SJSA1 (cell line): ENCODE results near the gene FJX1. TPM values are rescaled to one million over a fixed set of nuclear protein-coding genes. Genes with fewer than 3 reads are reported as not detected.
"Not testable (repeated sequence)": the region's sequence is repeated elsewhere in the genome, so short reads cannot be mapped to it uniquely, and the experiment has no call there.

Experiments used
- DNase-seq, 2 experiments: peaks; one replicate each; pipeline ENCODE4 v3.0.0-alpha.2; 2015 to 2020; ENCODE audit warnings: low spot score in 2 of 2, low read depth in 1 of 2
- H3K27ac ChIP-seq: fragments of 250-450 bp; sonication (Bioruptor Pico); 2 replicates; pipeline ENCODE4 v1.5.1; 2020; ENCODE audit warnings: mild to moderate bottlenecking, moderate library complexity
- H3K27me3 ChIP-seq: fragments of 250-450 bp; sonication (Bioruptor Pico); replicated peaks from 2 replicates; pipeline ENCODE4 v1.5.1; 2020; ENCODE audit warnings: mild to moderate bottlenecking, moderate library complexity
- H3K36me3 ChIP-seq: fragments of 250-450 bp; sonication (Bioruptor Pico); 2 replicates; pipeline ENCODE4 v1.5.1; 2020; ENCODE audit warnings: mild to moderate bottlenecking
- H3K4me1 ChIP-seq: fragments of 250-450 bp; sonication (Bioruptor Pico); replicated peaks from 2 replicates; pipeline ENCODE4 v1.6.1; 2021; ENCODE audit warnings: mild to moderate bottlenecking
- H3K4me3 ChIP-seq: fragments of 250-450 bp; sonication (Bioruptor Pico); 2 replicates; pipeline ENCODE4 v1.5.1; 2020; ENCODE audit warnings: mild to moderate bottlenecking
- H3K9me3 ChIP-seq: fragments of 250-450 bp; sonication (Bioruptor Pico); replicated peaks from 2 replicates; pipeline ENCODE4 v1.5.1; 2020; ENCODE audit warnings: mild to moderate bottlenecking
- total RNA-seq: library from RNA; depleted of rRNA; stranded (reverse); fragments of >200 nt; shearing (Covaris generic); gene quantifications from 2 replicates; pipeline ENCODE4 v1.2.3, GENCODE V29; 2014

Gene FJX1
- total RNA-seq, 1 experiment from 2014 or later, result 31.7 TPM

DNA sequence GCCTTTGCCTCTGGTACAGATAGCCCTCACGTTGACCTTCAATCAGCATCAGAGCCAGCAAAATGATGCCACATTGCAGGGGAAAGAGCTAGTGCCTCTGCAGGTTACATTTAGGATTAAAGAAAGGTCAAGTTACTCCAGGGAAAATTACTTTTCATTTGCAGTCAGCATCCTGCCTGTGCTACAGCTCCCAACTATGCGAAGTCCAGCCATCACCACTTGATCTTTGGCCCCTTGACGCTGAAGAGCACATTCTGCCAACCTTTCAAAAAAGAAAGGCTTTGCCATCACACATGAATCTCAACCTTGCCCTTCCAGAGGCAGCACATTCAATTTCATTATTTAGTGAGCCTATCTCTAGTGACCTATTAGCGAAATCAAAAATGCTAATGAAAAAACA is 11.3 kb downstream of the FJX1 start:
- no peaks in the 10 kb centered on the region for H3K27me3 ChIP-seq
- H3K9me3 ChIP-seq, result no peaks in the 10 kb centered on the region
- no peak overlapping the region for H3K4me3 ChIP-seq
- DNase-seq, result no peak
- H3K27ac ChIP-seq, result no peak overlapping the region
- H3K36me3 ChIP-seq, result no peaks in the 10 kb centered on the region
- H3K4me1 ChIP-seq, result peaks cover 35% of the 10 kb centered on the region

DNA sequence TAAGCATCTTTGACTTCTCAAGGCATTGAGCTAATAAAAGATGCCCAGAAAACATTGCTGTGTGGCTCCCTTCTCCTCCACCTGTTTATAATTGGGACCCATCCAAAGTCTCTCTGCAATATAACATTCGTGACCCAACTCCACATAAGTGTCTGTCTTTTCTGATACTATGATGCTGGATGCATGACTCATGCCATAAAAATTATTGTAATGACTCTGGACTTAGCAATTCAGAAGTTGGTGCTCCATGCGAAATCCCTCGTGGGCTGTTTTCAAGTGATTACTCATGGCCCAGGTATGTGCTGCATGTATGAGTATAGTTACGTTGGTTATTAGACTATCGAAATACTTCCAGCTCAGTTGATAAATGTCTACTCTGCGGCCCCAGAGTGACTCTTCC is 11.7 kb downstream of the FJX1 start:
- Histone ChIP-seq H3K4me3 (no peak overlapping the region), H3K27me3 (no peaks in the 10 kb centered on the region), H3K9me3 (no peaks in the 10 kb centered on the region), H3K36me3 (no peaks in the 10 kb centered on the region), H3K27ac (peak overlapping the region; percentile 85), H3K4me1 (peaks cover 35% of the 10 kb centered on the region)
- DNase-seq, result peak; percentile 94 to 96

DNA sequence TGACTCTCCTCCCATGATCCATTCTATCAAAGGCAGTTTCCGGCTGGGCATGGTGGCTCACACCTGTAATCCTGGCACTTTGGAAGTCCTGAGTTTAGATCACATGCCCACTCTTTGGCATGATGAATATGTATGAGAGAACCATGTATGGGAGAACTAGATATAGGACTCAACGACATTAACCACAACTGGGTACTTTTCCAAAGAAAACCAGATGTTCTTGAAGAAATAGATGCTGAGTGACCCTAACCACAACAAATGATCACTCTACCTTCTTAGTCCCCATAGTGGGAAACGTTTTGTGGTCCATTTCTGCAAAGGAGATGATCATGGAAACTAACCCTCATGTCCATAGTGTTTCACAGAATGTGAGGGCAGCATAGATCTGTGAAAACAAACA is 13.6 kb downstream of the FJX1 start:
- DNase-seq, result no peak
- no peak overlapping the region for H3K4me3 ChIP-seq

DNA sequence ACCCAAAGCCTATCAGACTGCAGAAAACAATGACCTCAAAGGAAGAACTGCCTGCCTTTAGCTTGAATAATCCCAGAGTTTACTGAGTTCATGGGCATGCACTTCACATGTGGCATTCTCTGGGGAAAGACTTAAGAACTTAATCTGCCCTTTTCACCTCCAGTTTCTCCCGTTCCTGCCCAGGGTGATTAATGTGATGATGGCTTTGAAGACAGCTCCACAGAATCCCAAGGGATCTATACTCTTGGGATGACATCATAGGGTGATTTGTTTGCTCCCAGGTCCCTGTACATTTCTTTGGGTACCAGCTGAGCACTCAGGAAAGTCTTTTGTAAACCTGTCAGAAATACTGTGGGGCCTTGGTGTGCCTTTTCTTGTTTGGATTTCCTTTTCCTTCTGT is 14.0 kb downstream of the FJX1 start:
- H3K4me1 ChIP-seq, result peaks cover 35% of the 10 kb centered on the region
- no peak overlapping the region for H3K4me3 ChIP-seq
- H3K9me3 ChIP-seq, result no peaks in the 10 kb centered on the region
- 0 out of 2 replicates have a peak overlapping the region, but pooled peaks have one; percentile 8 for H3K27ac ChIP-seq
- H3K27me3 ChIP-seq, result no peaks in the 10 kb centered on the region
- peak in 1 of 2 experiments; percentile 42 for DNase-seq
- no peaks in the 10 kb centered on the region for H3K36me3 ChIP-seq

More for the DNA sequence above, 13.6 kb downstream of the FJX1 start:
- H3K27me3 ChIP-seq, result no peaks in the 10 kb centered on the region
- peaks cover 35% of the 10 kb centered on the region for H3K4me1 ChIP-seq
- H3K36me3 ChIP-seq, result no peaks in the 10 kb centered on the region
- peak overlapping the region; percentile 8; the same call in 1 of the 2 replicates for H3K27ac ChIP-seq
- no peaks in the 10 kb centered on the region for H3K9me3 ChIP-seq

DNA sequence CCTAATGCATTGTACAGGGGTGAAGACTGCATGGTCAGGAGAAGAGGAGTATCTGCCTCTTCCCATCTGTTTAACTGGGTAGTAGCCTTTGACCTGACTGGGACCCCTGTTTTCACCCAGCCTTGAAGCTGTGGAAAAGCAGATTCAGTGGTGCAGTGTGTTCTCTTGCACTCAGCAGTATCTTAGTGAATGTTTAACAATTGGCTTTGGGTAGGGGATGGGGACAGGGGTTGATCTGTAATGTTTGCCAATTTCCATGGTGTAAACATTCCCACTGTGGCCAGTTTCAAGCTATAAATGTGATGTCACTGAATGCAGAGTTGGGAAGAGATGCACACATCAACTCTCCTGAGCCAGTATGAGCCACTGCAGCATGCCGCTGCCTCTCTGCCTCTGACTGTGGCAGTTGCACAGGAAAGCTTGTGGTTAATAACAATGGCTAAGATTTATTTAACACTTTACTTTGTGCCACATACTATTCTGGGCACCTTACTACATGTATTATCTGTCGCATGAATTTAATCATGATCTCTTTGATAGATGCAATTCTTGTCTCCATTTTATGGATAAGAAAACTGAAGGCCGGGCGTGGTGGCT is 15.7 kb downstream of the FJX1 start:
- Histone ChIP-seq H3K9me3 (no peaks in the 10 kb centered on the region), H3K36me3 (no peaks in the 10 kb centered on the region), H3K27me3 (no peaks in the 10 kb centered on the region), H3K4me3 (no peak overlapping the region), H3K27ac (no peak overlapping the region), H3K4me1 (peaks cover 35% of the 10 kb centered on the region)
- no peak for DNase-seq

DNA sequence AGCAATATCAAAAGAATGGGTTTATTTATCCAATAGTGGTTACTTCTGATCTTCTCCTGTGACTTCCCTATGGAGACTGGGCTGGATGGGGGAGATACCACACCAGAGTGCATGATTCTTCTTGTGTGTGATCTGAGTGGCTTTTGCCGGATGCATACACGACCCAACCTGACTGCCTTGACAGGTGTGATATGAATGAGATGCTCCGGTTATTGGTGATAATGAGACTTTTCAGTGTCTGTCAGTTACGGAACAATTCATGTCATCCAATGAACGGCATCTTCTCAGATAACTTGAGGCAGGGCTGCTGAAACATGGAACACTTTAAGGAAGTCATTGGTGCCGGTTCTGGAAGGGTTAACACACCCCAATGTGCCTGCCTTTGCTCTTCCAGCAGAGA is 17.7 kb downstream of the FJX1 start:
- H3K4me3 ChIP-seq, result no peak overlapping the region
- H3K4me1 ChIP-seq, result peaks cover 23% of the 10 kb centered on the region
- H3K36me3 ChIP-seq, result no peaks in the 10 kb centered on the region
- no peak overlapping the region for H3K27ac ChIP-seq
- no peaks in the 10 kb centered on the region for H3K27me3 ChIP-seq
- H3K9me3 ChIP-seq, result no peaks in the 10 kb centered on the region
- no peak for DNase-seq

DNA sequence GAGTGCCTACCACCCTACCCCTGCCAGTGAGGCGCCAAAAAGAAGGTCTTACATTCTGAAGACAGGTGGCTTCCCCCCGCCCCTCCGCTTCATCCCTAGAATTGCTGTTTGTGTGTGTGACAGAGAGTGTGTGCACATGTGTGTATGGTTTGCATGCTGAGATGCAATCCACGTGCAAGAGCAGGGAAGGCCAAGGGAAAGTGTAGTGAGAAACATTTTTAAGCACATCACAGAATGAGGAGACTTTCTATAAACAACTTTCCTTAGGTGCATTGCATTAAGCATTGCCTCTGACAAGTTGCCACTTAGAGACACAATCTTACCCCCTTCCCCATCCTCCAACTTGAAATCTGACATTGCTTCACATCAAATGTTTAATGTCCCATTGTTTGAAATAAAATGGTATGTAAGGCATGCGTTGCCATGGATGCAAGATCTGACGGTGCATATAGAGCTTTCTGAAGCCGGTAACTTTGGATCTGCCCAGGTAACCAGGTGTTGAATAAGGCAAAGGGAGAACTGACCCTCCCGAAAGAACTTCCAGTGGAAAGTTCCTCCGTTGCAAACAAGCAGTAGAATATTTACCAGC is 21.4 kb downstream of the FJX1 start:
- Histone ChIP-seq H3K27me3 (no peaks in the 10 kb centered on the region), H3K36me3 (no peaks in the 10 kb centered on the region), H3K27ac (no peak overlapping the region), H3K9me3 (no peaks in the 10 kb centered on the region), H3K4me3 (no peak overlapping the region), H3K4me1 (peaks cover 5% of the 10 kb centered on the region; the same call in 1 of the 2 replicates)
- no peak for DNase-seq

DNA sequence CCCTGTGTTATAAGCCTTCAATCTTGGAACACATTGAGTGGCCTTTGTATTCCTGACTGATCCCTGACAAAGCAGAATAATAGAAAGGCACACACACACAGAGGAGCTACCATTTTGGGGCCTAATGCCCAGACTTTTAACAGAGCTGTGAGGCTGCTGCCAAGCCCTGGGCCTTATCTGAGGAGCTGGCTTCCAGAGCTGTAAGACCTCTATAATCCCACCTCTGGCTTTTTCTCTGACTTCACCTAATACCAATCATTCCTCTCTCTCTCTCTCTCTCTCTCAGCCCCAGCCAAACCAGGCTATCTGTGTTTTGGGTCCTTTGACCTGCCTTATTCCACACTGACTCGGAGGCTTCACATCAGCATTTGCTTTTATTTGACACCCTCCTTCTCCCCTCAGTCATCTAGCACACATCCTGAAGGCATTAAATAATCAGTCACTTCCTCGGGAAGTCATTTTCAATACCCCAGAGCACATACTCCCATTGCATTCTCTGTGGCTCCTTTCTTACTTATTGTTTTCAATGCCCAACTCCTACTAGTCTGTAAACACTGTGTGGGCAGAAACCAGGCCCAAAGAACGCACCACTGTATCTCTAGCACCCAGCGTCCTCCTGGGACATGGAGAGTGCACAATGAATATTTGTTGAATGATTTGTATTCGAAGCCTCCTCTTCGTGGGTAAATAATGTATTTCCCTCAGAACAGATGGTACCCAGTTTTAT is 23.1 kb downstream of the FJX1 start:
- no peak overlapping the region for H3K4me3 ChIP-seq
- H3K36me3 ChIP-seq, result no peaks in the 10 kb centered on the region
- DNase-seq, result no peak
- no peaks in the 10 kb centered on the region for H3K27me3 ChIP-seq
- H3K4me1 ChIP-seq, result peaks cover 5% of the 10 kb centered on the region; the same call in 1 of the 2 replicates
- H3K9me3 ChIP-seq, result no peaks in the 10 kb centered on the region
- H3K27ac ChIP-seq, result no peak overlapping the region

DNA sequence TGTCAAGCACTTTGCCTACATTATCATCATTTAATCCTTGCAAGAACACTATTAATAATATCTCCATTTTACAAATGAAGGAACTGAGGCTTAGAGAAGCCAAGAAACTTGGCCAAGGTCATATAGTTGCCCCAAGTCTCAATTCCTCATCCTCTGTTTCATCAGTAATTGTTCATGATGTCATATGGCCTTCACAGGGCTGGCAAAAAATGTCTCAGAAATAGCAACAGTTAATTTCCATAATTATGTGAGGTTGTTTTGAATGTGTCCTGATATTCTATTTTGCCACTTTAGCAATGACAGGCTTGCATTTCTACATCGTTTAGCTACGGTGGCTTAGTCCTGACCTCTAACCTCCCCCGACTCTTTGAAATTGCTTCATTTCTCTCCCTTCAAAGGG is 23.7 kb downstream of the FJX1 start:
- Histone ChIP-seq H3K27ac (no peak overlapping the region), H3K4me3 (no peak overlapping the region), H3K4me1 (peaks cover 5% of the 10 kb centered on the region; the same call in 1 of the 2 replicates), H3K27me3 (no peaks in the 10 kb centered on the region), H3K9me3 (no peaks in the 10 kb centered on the region), H3K36me3 (no peaks in the 10 kb centered on the region)
- no peak for DNase-seq

DNA sequence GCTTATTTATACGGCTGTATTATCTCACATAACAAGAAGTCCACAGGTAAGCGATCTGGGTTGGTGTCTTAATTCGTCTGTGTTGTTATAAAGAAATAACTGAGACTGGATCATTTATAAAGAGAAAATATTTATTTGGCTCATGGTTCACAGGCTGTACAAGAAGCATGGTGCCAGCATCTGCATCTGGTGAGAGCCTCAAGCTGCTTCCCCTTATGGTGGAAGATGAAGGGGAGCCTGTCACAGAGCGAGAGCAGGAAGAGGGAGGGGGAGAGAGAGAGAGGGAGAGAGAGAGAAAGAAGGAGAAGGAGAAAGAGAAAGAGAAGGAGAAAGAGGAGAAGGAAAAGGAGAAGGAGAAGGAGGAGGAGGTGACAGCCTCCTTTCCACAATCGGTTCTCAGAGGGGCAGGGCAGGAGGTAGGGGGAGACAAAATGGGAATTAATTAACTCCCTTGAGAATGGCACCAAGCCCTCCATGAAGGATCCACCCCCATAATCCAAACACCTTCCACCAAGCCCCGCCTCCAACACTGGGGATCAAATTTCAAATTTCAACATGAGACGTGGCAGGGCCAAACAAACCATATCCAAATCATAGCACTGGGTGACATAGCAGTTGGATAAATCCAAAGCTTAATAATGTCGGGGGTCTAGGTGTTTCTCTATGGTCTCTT is 29.3 kb downstream of the FJX1 start:
- H3K4me3 ChIP-seq, result no peak overlapping the region
- peaks cover 5% of the 10 kb centered on the region for H3K4me1 ChIP-seq
- no peaks in the 10 kb centered on the region for H3K9me3 ChIP-seq
- no peaks in the 10 kb centered on the region for H3K36me3 ChIP-seq
- DNase-seq, result no peak
- no peaks in the 10 kb centered on the region for H3K27me3 ChIP-seq
- H3K27ac ChIP-seq, result no peak overlapping the region

DNA sequence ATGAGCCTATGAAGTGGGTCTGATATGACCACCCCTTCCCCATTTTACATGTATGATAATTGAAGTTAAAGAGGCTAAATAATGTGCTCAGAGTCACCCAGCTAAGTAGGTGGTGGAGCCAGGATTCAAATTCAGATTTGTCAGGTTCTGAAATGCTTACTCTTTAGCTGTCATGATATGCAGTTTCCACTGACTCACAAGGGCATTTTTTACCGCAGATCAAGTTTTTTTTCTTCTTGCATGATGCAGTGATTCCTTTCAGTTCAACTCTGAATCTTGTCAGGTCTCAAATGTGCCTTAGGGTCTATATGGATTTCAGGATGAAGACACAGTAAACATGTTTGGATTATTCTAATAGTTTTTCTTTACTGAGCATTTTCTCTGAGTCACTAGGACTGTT is 31.7 kb downstream of the FJX1 start:
- H3K36me3 ChIP-seq, result no peaks in the 10 kb centered on the region
- no peak for DNase-seq
- H3K4me3 ChIP-seq, result no peak overlapping the region
- H3K4me1 ChIP-seq, result peaks cover 5% of the 10 kb centered on the region
- H3K9me3 ChIP-seq, result no peaks in the 10 kb centered on the region
- H3K27me3 ChIP-seq, result no peaks in the 10 kb centered on the region
- no peak overlapping the region for H3K27ac ChIP-seq

DNA sequence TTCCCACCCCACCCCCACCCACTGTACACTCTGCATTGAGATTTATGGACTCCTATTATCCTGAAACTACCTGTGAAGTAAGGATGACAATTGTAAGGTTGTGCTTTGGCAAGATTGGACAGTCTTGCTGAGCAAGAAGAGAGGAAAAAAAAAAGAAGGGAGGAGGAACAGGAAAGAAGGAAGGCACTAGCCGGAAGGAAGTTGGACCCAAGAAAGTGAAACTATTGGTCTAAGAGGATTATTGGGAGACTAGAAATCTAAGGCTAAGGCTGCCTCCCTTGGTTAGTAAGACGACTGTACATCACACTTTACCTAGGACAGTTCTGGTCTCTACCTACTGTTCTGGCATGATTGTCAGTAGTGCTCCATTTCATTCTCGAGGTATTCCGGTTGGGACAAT is 32.2 kb downstream of the FJX1 start:
- no peaks in the 10 kb centered on the region for H3K9me3 ChIP-seq
- DNase-seq, result no peak
- H3K36me3 ChIP-seq, result no peaks in the 10 kb centered on the region
- H3K27ac ChIP-seq, result no peak overlapping the region
- H3K4me1 ChIP-seq, result peaks cover 5% of the 10 kb centered on the region
- no peak overlapping the region for H3K4me3 ChIP-seq
- H3K27me3 ChIP-seq, result no peaks in the 10 kb centered on the region

DNA sequence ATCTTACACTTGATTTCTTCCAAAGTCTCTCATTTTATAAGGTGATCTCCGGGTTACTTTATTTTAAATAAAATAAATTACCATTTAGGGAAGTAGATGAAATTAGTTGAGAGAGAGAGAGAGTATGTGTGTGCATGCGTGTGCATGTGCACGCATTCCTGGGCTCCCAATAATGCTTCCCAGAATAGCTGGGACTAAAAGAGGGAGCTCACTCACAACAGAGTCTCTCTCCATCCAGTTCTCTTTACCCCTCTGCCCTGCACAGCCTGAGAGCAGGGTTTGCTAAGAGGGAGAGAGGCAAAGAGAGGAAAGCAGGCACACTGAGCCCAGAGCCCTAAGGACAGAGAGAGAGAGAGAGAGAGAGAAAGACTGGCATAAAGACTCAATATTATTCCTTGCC is 33.0 kb downstream of the FJX1 start:
- Histone ChIP-seq H3K4me1 (peaks cover 5% of the 10 kb centered on the region), H3K27me3 (no peaks in the 10 kb centered on the region), H3K27ac (no peak overlapping the region), H3K4me3 (no peak overlapping the region), H3K9me3 (no peaks in the 10 kb centered on the region), H3K36me3 (no peaks in the 10 kb centered on the region)
- DNase-seq, result no peak

DNA sequence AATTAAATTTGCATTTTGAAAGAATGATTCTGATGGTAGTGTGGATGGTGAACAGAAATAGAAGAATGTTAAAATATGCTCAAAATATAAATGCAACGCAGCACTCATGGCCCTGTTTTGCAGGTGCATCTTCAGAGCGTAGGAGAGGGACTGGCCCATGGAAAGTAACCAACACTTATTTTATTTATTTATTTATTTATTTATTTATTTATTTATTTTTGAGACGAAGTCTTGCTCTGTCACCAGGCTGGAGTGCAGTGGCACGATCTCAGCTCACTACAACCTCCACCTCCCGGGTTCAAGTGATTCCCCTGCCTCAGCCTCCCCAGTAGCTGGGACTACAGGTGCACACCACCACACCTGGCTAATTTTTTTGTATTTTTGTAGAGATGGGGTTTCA is 34.5 kb downstream of the FJX1 start:
- DNase-seq, H3K4me1 ChIP-seq, H3K36me3 ChIP-seq: not testable (repeated sequence)

More for the DNA sequence above, 34.5 kb downstream of the FJX1 start:
- not testable (repeated sequence) for H3K9me3 ChIP-seq, H3K27ac ChIP-seq, H3K4me3 ChIP-seq, H3K27me3 ChIP-seq
